Measurements from ENCODE around the gene BIRC2. TPM values are rescaled to one million over a fixed set of nuclear protein-coding genes. Genes with fewer than 3 reads are reported as not detected.

Gene BIRC2
- polyA plus RNA-seq, 1 donor, result 60.9 TPM

DNA sequence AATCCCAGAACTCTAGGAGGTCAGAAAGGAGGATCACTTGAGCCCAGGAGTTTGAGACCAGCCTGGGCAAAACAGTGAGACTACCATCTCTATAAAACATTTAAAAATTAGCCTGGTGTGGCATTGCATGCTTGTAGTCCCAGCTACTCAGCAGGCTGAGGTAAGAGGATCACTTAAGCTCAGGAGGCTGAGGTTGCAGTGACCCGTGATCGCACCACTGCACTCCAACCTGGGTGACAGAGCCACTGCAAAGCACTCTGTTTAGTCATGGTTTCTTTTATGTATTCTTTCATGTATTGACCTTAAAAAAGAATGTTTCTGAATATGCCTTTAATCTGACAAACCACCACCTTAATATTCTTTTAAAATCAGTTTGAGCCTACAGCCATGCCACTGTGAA lies 52.2 kb downstream of the BIRC2 start:
- H3K36me3 ChIP-seq (ENCODE audit: control insufficient read depth, insufficient read depth, low read length), result peaks cover 41% of the 10 kb centered on the region

DNA sequence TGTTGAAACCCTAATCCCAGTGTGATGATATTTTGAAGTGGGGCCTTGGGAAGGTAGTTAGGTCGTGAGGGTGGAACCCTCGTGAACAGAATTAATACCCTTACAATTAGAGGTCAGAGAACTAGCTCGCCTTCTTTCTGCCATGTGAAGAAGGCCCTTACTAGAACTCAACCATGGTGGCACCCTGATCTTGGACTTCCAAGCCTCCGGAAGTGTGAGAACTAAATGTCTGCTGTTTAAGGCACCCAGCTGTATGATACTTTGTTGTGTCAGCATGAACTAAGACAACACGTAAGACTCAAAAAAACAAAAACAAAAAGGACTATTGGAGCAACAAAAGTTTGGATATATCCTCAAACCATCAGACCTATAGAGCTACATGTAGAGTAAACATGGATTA lies 53.6 kb downstream of the BIRC2 start:
- no peak overlapping the region for H3K27ac ChIP-seq (ENCODE audit: low read length)
- no peak overlapping the region for H3K4me3 ChIP-seq (ENCODE audit: low read length)
- WGBS (ENCODE audit: insufficient coverage, low lambda C conversion rate), result no CpG with 5 or more reads among the region's 5 CpGs

More for the DNA sequence above, 52.2 kb downstream of the BIRC2 start:
- H3K4me1 ChIP-seq (ENCODE audit: control insufficient read depth, insufficient read depth, low read length), result no peaks in the 10 kb centered on the region
- H3K27ac ChIP-seq (ENCODE audit: low read length), result no peak overlapping the region
- WGBS (ENCODE audit: insufficient coverage, low lambda C conversion rate), result no CpG with 5 or more reads among the region's 2 CpGs
- H3K27me3 ChIP-seq (ENCODE audit: control insufficient read depth, insufficient read depth, low read length), result no peaks in the 10 kb centered on the region
- no peak for DNase-seq
- H3K9me3 ChIP-seq (ENCODE audit: control insufficient read depth, low read depth, low read length), result no peaks in the 10 kb centered on the region
- H3K4me3 ChIP-seq (ENCODE audit: low read length), result no peak overlapping the region

DNA sequence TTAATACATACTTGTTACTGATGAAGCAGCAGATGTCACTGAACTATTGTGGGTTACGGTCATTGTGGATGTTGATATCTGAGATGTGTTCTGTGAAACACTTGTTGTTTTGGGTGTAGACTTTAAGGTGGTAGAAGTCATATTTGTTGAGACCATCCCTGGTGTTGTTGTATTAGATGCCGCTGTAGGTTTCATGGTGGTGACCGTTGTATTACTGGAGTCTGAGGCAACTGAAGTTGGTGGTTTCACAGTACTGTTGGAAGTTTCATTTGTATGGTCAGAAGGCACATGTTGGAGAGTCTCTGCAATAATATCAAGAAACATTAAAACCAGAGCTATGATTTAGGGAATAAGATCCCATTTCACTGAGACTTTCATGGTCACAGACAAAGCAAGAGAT lies 54.9 kb downstream of the BIRC2 start:
- Histone ChIP-seq H3K27me3 (ENCODE audit: control insufficient read depth, insufficient read depth, low read length) (no peaks in the 10 kb centered on the region), H3K4me3 (ENCODE audit: low read length) (no peak overlapping the region), H3K36me3 (ENCODE audit: control insufficient read depth, insufficient read depth, low read length) (peaks cover 32% of the 10 kb centered on the region), H3K4me1 (ENCODE audit: control insufficient read depth, insufficient read depth, low read length) (no peaks in the 10 kb centered on the region), H3K27ac (ENCODE audit: low read length) (no peak overlapping the region), H3K9me3 (ENCODE audit: control insufficient read depth, low read depth, low read length) (no peaks in the 10 kb centered on the region)
- no CpG with 5 or more reads among the region's 3 CpGs for WGBS (ENCODE audit: insufficient coverage, low lambda C conversion rate)
- no peak for DNase-seq

More for the DNA sequence above, 53.6 kb downstream of the BIRC2 start:
- H3K27me3 ChIP-seq (ENCODE audit: control insufficient read depth, insufficient read depth, low read length), result no peaks in the 10 kb centered on the region
- H3K4me1 ChIP-seq (ENCODE audit: control insufficient read depth, insufficient read depth, low read length), result no peaks in the 10 kb centered on the region
- peaks cover 33% of the 10 kb centered on the region for H3K36me3 ChIP-seq (ENCODE audit: control insufficient read depth, insufficient read depth, low read length)
- H3K9me3 ChIP-seq (ENCODE audit: control insufficient read depth, low read depth, low read length), result no peaks in the 10 kb centered on the region
- no peak for DNase-seq

DNA sequence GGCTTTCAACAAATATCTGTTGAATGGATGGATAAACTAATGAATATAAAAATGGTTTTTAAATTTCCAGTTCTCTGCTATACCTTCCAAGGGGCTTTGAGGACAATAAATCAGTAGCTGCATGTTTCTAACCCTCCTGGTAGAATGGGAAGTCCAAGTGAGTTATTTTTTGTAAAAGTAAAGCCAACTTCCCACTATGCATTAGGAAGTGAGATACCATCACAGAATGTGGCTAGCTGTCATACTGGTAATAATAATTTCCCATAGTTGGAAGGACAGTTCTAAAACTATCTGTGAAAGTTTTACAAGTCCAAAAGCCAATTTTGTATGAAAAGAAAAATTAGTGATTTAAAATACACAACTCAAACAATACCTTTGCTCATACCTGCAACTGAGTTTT lies 55.5 kb downstream of the BIRC2 start:
- H3K9me3 ChIP-seq (ENCODE audit: control insufficient read depth, low read depth, low read length), result no peaks in the 10 kb centered on the region
- DNase-seq, result no peak
- no peak overlapping the region for H3K4me3 ChIP-seq (ENCODE audit: low read length)
- no peaks in the 10 kb centered on the region for H3K27me3 ChIP-seq (ENCODE audit: control insufficient read depth, insufficient read depth, low read length)
- peaks cover 32% of the 10 kb centered on the region for H3K36me3 ChIP-seq (ENCODE audit: control insufficient read depth, insufficient read depth, low read length)
- no peaks in the 10 kb centered on the region for H3K4me1 ChIP-seq (ENCODE audit: control insufficient read depth, insufficient read depth, low read length)
- no peak overlapping the region for H3K27ac ChIP-seq (ENCODE audit: low read length)

DNA sequence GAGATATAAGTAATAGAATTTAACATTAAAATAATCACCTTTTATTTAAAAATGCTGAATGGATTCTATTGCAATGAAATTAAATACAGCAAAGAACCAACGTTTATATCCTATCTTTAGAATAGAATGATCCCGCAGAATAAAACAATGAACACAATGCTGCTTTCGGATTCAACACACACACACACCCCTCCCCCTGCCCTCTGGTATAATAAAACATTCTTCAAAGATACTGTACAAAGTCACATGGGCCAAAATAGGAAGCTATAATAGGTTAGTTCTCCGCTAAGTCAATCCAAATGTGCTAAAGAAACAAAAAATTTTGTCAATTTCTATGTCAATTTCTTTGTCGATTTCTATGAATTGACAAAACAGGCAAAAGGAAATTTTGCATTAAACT lies 58.5 kb downstream of the BIRC2 start:
- no peak overlapping the region for H3K4me3 ChIP-seq (ENCODE audit: low read length)

DNA sequence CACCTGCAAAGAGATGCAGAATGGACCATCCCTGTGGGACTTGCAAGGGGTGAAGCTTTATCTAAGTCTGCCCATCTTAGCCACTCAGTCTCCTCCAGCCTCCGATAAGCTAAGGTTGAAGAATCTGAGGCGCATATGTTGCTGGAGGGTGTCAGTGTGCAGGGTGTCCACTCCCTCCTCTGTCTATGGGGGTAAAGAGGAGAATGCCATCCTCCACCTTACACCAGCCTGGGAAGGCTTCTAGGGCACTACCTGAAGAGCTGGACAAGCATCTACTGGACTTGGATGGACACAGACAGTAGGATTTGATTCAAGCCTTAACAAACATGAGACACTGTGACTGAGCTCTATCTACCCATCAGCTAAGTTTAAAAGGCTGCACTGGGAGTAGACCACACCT lies 59.1 kb downstream of the BIRC2 start:
- WGBS (ENCODE audit: insufficient coverage, low lambda C conversion rate), result no CpG with 5 or more reads among the region's 2 CpGs
- no peaks in the 10 kb centered on the region for H3K27me3 ChIP-seq (ENCODE audit: control insufficient read depth, insufficient read depth, low read length)
- H3K36me3 ChIP-seq (ENCODE audit: control insufficient read depth, insufficient read depth, low read length), result peaks cover 19% of the 10 kb centered on the region
- H3K4me3 ChIP-seq (ENCODE audit: low read length), result no peak overlapping the region
- H3K4me1 ChIP-seq (ENCODE audit: control insufficient read depth, insufficient read depth, low read length), result no peaks in the 10 kb centered on the region
- H3K9me3 ChIP-seq (ENCODE audit: control insufficient read depth, low read depth, low read length), result no peaks in the 10 kb centered on the region
- no peak for DNase-seq
- no peak overlapping the region for H3K27ac ChIP-seq (ENCODE audit: low read length)

More for the DNA sequence above, 58.5 kb downstream of the BIRC2 start:
- Histone ChIP-seq H3K27ac (ENCODE audit: low read length) (no peak overlapping the region), H3K9me3 (ENCODE audit: control insufficient read depth, low read depth, low read length) (no peaks in the 10 kb centered on the region), H3K36me3 (ENCODE audit: control insufficient read depth, insufficient read depth, low read length) (peaks cover 23% of the 10 kb centered on the region), H3K4me1 (ENCODE audit: control insufficient read depth, insufficient read depth, low read length) (no peaks in the 10 kb centered on the region), H3K27me3 (ENCODE audit: control insufficient read depth, insufficient read depth, low read length) (no peaks in the 10 kb centered on the region)
- whole genome bisulfite sequencing (ENCODE audit: insufficient coverage, low lambda C conversion rate), result 100% methylated on average over 1 of the region's 5 CpGs
- DNase-seq, result no peak

DNA sequence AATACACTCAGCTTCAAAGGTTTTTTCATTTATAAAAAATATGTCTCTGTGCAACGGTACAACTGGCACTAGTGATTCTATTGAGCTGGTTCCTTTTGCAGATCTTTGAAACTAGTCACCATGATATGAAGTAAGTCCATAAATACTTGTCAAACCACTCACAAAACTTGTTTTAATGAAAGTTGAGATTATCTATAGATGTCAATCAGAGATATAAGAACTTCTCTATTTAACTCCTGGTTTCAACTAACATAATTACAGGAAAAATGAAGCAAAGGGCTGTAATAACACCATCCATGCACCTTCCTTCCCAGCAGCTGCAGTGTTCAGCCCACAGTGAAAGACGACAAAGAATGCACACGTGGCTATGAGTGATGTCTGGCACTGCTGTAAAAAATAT lies 60.9 kb downstream of the BIRC2 start:
- DNase-seq, result no peak
- Histone ChIP-seq H3K27ac (ENCODE audit: low read length) (no peak overlapping the region), H3K9me3 (ENCODE audit: control insufficient read depth, low read depth, low read length) (no peaks in the 10 kb centered on the region), H3K4me3 (ENCODE audit: low read length) (no peak overlapping the region), H3K4me1 (ENCODE audit: control insufficient read depth, insufficient read depth, low read length) (no peaks in the 10 kb centered on the region), H3K36me3 (ENCODE audit: control insufficient read depth, insufficient read depth, low read length) (peaks cover 16% of the 10 kb centered on the region), H3K27me3 (ENCODE audit: control insufficient read depth, insufficient read depth, low read length) (no peaks in the 10 kb centered on the region)
- 89% methylated on average over 1 of the region's 3 CpGs for WGBS (ENCODE audit: insufficient coverage, low lambda C conversion rate)

DNA sequence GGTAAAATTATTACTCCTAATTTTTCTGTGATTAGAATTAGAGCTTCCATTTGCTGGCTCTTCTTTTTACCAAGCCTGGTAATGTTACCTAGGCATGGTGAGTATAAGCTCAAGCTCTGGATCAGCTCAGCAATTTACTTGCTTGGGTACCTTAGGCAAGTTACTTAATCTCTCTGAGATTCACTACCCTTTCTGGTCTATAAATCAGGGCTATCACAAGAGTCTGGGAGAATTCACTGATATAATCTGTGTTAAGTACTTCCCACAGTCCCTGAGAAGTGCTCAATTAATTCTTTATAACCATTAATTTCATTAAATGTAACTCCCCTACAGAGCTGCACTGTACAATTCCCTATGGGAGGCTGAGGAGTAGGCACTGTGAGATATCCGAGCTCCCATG lies 61.3 kb downstream of the BIRC2 start:
- DNase-seq, result no peak
- Histone ChIP-seq H3K36me3 (ENCODE audit: control insufficient read depth, insufficient read depth, low read length) (peaks cover 12% of the 10 kb centered on the region), H3K27ac (ENCODE audit: low read length) (no peak overlapping the region), H3K27me3 (ENCODE audit: control insufficient read depth, insufficient read depth, low read length) (no peaks in the 10 kb centered on the region), H3K4me1 (ENCODE audit: control insufficient read depth, insufficient read depth, low read length) (no peaks in the 10 kb centered on the region), H3K9me3 (ENCODE audit: control insufficient read depth, low read depth, low read length) (no peaks in the 10 kb centered on the region), H3K4me3 (ENCODE audit: low read length) (no peak overlapping the region)
- WGBS (ENCODE audit: insufficient coverage, low lambda C conversion rate), result no CpG with 5 or more reads among the region's 1 CpG

DNA sequence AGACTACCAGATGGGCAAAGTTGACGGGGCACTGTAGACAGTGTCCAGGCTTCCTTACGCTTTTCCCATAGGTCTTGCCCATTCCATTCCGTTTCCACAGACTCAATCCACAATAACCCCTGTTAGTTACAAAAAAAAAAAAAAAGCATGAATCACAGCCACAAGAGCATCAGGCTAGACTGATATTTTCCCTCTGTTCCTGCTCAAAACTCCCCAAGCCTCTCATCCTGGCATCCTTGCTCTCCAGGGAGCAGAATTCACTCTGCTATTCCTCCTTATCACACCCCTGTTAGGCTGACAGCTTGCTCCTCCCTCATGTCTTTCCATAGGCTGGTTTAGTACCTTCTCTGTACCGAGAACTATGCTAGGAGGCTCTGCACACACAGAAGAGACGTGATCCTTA lies 63.4 kb downstream of the BIRC2 start:
- Histone ChIP-seq H3K9me3 (ENCODE audit: control insufficient read depth, low read depth, low read length) (no peaks in the 10 kb centered on the region), H3K36me3 (ENCODE audit: control insufficient read depth, insufficient read depth, low read length) (peaks cover 6% of the 10 kb centered on the region), H3K27ac (ENCODE audit: low read length) (no peak overlapping the region), H3K27me3 (ENCODE audit: control insufficient read depth, insufficient read depth, low read length) (no peaks in the 10 kb centered on the region), H3K4me3 (ENCODE audit: low read length) (no peak overlapping the region), H3K4me1 (ENCODE audit: control insufficient read depth, insufficient read depth, low read length) (no peaks in the 10 kb centered on the region)
- WGBS (ENCODE audit: insufficient coverage, low lambda C conversion rate), result 47% methylated on average over 2 of the region's 5 CpGs
- no peak for DNase-seq

DNA sequence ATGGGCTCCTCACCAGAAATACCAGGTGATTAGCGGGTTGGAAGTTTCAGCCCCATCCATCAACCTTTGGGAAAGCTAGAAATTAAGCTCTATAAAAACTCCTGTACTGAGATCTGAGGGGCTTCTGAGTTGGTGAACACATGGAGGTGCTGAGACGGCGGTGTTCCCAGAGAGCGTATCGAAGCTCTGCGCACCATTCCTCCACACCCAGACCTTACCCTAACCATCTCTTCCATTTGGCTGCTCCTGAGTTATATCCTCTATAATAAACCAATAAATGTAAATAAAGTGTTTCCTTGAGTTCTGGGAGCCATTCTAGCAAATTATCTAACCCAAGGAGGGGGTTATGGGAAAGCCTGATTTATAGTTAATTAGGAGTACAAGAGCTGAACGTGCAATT lies 64.1 kb downstream of the BIRC2 start:
- Histone ChIP-seq H3K4me3 (ENCODE audit: low read length) (no peak overlapping the region), H3K27me3 (ENCODE audit: control insufficient read depth, insufficient read depth, low read length) (no peaks in the 10 kb centered on the region), H3K36me3 (ENCODE audit: control insufficient read depth, insufficient read depth, low read length) (peaks cover 3% of the 10 kb centered on the region), H3K9me3 (ENCODE audit: control insufficient read depth, low read depth, low read length) (no peaks in the 10 kb centered on the region), H3K27ac (ENCODE audit: low read length) (no peak overlapping the region), H3K4me1 (ENCODE audit: control insufficient read depth, insufficient read depth, low read length) (no peaks in the 10 kb centered on the region)
- no peak for DNase-seq
- WGBS (ENCODE audit: insufficient coverage, low lambda C conversion rate), result no CpG with 5 or more reads among the region's 7 CpGs

DNA sequence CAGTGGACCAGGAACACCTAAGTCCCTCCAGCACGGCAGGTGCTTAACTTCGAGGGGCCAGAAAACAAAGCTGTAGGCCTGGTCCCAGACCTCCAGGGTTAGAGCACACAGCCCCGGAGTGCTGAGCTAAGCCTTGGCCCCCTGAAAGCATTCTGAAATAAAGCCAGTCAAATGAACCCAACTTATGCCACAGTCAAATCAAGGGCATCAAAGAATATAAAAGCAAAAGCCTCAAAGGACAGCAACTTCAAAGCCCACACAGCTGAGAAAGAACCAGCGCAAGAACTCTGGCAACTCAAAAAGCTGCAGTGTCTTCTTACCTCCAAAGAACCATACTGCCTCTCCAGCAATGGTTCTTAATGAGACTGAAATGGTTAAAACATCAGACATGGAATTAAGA lies 66.5 kb downstream of the BIRC2 start:
- Histone ChIP-seq H3K36me3 (ENCODE audit: control insufficient read depth, insufficient read depth, low read length) (peaks cover 2% of the 10 kb centered on the region), H3K27me3 (ENCODE audit: control insufficient read depth, insufficient read depth, low read length) (no peaks in the 10 kb centered on the region), H3K27ac (ENCODE audit: low read length) (no peak overlapping the region), H3K9me3 (ENCODE audit: control insufficient read depth, low read depth, low read length) (no peaks in the 10 kb centered on the region), H3K4me1 (ENCODE audit: control insufficient read depth, insufficient read depth, low read length) (no peaks in the 10 kb centered on the region), H3K4me3 (ENCODE audit: low read length) (no peak overlapping the region)
- DNase-seq, result no peak
- WGBS (ENCODE audit: insufficient coverage, low lambda C conversion rate), result 90% methylated on average over 2 of the region's 4 CpGs

Measured in large intestine (tissue), 3 donors.